ENCODE data around the gene ING5.

- TF ChIP-seq POLR2A (IDR thresholded peaks at IDR 0.05; ENCODE audit: low read length) (no peak), GATA1 (IDR thresholded peaks at IDR 0.05; ENCODE audit: low read depth, low read length) (no peak)
Observed at GRCh38 chr2:241729868-241730267, 28.0 kb downstream of the ING5 start.

Data from erythroblast (primary cell).